Measurements from ENCODE around the gene KIF1A.

The KIF1A gene

DNA sequence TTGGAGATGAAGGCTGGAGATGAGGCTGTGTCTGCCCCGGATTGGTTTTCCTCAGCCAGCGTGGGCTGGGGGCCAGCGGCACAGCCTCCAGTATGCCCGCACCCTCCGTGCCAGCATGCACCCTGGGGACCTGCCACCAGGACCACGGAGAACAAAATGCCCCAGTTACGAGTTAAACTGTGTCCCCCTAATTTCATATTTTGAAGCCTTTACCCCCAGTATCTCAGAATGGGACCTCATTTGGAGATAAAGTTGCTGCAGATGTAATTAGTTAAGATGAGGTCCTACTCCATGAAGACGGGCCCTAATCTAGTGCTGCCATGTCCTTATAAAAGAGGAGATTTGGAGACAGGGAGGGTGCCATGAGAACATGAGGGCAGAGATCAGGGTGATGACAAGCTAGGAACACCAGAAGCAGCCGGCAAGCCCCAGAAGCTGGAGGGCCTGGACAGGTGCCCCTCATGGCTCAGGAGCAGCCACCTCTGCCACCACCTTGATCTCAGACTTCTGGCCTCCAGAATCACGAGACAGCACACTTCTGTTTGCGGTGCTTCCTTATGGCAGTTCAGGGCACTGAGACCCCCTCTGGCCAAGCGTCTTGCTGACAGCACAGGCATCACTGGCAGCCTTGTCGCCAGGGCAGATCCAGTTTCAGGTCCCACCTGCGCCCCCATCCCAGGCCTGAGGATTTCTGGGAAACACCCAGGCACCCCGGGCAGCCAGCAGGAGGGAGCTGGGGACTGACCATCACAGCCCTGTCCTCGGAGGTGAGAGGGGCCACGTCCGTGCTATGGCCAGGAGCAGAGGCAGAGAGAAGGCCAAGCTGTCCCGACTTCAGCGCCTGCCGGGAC is 29.4 kb downstream of the KIF1A start:
- TF ChIP-seq, protein P1, sequence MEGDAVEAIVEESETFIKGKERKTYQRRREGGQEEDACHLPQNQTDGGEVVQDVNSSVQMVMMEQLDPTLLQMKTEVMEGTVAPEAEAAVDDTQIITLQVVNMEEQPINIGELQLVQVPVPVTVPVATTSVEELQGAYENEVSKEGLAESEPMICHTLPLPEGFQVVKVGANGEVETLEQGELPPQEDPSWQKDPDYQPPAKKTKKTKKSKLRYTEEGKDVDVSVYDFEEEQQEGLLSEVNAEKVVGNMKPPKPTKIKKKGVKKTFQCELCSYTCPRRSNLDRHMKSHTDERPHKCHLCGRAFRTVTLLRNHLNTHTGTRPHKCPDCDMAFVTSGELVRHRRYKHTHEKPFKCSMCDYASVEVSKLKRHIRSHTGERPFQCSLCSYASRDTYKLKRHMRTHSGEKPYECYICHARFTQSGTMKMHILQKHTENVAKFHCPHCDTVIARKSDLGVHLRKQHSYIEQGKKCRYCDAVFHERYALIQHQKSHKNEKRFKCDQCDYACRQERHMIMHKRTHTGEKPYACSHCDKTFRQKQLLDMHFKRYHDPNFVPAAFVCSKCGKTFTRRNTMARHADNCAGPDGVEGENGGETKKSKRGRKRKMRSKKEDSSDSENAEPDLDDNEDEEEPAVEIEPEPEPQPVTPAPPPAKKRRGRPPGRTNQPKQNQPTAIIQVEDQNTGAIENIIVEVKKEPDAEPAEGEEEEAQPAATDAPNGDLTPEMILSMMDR (conservative IDR thresholded peaks at IDR 0.05; ENCODE audit: low read depth): no peak
- DNase-seq (ENCODE audit: low spot score): no peak
- POLR2A ChIA-PET (ENCODE audit: low non-redundant PET): no interaction called here
- no peak overlapping the region for H3K27ac ChIP-seq
- CTCF ChIA-PET: no interaction called here

DNA sequence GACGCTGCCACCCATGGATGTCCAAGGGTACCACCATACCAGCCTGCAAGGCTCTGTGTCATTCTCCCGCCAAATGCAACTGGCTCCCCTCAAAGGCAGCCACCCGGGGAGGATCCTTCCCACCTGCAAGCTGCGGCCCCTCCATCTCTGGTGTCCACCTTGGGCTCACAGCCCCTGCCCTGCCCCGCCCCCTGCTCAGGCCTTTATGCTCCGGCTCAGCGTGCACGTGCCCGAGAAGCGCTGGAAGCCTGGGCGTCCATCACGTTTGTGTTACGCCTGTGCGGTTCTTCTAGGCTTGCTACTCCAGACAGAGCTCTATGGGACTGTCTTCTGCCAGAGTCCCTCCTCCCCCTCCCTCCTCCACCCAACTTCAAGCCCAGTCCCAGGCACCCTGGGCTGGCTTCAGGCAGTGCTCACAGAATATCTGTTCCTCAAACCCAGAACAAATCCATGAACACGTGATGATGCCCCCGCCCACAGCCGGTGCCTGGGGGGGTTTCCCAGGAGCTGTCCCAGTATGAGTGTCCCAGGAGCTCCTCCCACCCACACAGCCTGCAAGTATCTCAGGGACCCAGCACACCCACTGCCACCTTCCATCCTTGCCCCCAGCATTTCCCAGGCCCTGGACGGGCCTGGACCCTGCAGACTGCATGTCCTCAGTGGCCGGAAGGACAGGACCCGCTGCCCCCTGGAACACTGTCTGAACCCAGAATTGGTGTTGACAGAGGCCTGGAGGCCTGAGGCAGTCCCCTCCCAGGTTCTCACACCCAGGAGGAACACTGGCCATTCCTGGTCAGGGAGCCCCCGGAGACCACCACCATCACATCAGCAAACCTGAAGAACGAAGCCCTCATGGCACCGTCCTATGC is 30.3 kb downstream of the KIF1A start:
- no peak overlapping the region for H3K27ac ChIP-seq
- DNase-seq (ENCODE audit: low spot score): no peak
- TF ChIP-seq, protein P1 (conservative IDR thresholded peaks at IDR 0.05; ENCODE audit: low read depth): no peak
- ChIA-PET CTCF (no interaction called here), POLR2A (ENCODE audit: low non-redundant PET) (no interaction called here)

DNA sequence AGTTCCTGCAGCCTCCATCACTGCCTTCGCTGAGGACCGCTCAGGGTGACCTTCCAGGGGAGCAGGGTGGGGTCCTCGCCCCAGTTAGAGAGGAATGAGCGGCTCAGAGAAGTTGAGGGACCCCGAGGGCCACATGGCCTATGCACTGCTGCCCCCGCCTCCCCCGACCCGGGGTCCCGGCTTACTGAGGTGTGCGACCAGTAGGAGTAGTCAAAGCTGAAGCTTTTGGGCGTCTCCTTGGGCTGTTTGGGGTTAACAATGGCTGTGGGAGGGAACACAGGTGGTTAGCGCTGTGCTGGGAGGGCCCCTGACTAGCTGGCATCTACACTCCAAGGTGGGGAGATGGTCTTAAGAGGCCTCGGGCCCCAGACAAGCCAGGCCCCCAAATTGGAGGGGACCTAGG is 31.0 kb downstream of the KIF1A start:
- TF ChIP-seq, protein P1 (conservative IDR thresholded peaks at IDR 0.05; ENCODE audit: low read depth): no peak
- no peak for DNase-seq (ENCODE audit: low spot score)
- CTCF ChIA-PET: interaction anchor here (0.5 to 1.0 kb wide), 2 partner anchors 18 to 645 kb away, joined by 3 to 4 read pairs; no protein-coding TSS in a partner anchor
- POLR2A ChIA-PET (ENCODE audit: low non-redundant PET): no interaction called here
- no peak overlapping the region for H3K27ac ChIP-seq

DNA sequence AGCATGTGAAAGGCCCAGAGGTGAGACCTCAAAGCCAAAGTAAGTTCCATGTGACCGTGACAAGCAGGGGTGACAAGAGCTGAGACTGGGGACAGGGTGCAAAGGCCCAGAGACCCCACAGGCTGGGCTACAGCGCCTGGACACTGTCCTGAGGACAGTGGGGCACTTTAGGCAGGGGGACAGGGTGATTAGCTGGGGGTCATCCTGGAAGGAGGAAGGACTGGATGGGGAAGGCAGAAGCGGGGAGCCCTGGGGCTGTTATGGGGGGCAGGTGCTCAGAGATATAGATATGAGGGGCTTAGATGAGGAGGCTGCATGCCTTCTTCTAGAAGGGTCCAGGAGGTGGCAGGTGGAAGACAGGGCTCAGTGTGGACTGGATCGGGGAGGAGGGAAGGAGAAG is 31.5 kb downstream of the KIF1A start:
- POLR2A ChIA-PET (ENCODE audit: low non-redundant PET): no interaction called here
- no peak for DNase-seq (ENCODE audit: low spot score)
- TF ChIP-seq, protein P1 (conservative IDR thresholded peaks at IDR 0.05; ENCODE audit: low read depth): no peak
- CTCF ChIA-PET: interaction anchor here (0.5 to 1.0 kb wide), 2 partner anchors 19 to 645 kb away, joined by 3 to 4 read pairs; no protein-coding TSS in a partner anchor
- H3K27ac ChIP-seq: no peak overlapping the region

DNA sequence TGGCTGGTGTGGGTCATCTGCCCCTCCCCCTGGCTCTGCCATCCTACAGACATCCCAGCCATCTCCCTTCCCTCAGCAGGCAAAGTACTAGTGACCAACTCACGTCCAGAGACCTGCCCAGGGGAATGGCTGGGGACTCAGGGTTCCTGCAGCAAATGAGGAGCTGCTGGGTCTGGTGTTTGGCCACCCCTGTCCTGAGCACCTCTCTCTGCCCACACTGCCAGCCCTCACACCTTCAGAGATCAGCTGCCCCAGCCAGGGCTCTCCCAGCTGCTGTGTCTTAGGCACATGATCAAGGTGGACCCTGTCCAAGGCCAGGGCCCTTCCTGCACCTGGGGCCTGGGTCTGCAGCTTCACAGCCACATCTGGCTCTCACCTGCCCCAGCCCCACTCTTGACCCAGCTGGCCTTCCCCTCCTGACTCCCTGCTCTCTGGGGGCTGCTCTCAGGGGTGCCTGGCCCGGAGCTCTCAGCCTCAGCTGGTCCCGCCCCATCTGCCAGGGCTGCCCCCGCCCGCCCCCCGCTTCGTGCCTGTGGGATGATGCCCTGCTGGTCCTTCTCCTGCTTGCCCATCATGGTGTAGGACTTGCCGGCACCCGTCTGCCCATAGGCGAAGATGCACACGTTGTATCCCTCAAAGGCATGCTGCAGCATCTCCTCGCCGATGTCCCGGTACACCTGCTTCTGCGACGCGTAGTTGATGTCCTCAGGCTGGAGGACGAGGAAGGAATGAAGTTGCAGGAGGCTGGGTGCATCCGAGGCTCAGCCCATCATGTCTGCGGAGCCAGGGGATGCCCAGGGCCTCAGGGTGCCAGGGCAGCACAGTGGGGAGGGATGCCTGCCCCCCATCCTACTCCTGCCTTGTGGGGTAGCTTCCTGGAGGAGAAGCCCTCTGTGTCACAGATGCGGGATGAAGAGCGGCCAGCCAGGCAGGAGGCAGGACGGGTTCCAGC is 32.2 kb downstream of the KIF1A start:
- DNase-seq (ENCODE audit: low spot score): no peak
- no peak overlapping the region for H3K27ac ChIP-seq
- ChIA-PET POLR2A (ENCODE audit: low non-redundant PET) (no interaction called here), CTCF (interaction anchor here (1.0 kb wide), 1 partner anchor 644 kb away, joined by 3 read pairs; no protein-coding TSS in a partner anchor)
- TF ChIP-seq, protein P1 (conservative IDR thresholded peaks at IDR 0.05; ENCODE audit: low read depth): no peak
